Central memory CD8-positive, alpha-beta T cell (primary cell): ENCODE results near the gene PSMD11.
A peak's percentile ranks its signal among the peaks of the same experiment; 100 is the strongest.

Source experiments
- ATAC-seq: fragments of 150-1000 bp; cut with Tn5 transposase; replicated peaks from 2 replicates; pipeline ENCODE4 v1.10.0; 2022; ENCODE audit warnings: mild to moderate bottlenecking, moderate FRiP score, moderate number of reproducible peaks; ENCODE audit not compliant: poor library complexity, severe bottlenecking; ENCODE audit errors: extremely low read depth
- DNase-seq, 2 donors: peaks; one replicate each; pipeline ENCODE4 v3.0.0; 2021; ENCODE audit warnings: low spot score in 2 of 2
- H3K27ac Mint-ChIP-seq: one replicate; pipeline ENCODE4 v1.8.0; 2022; ENCODE audit warnings: low read depth, mild to moderate bottlenecking, moderate library complexity, mixed read lengths
- H3K27me3 Mint-ChIP-seq: one replicate; pipeline ENCODE4 v1.8.0; 2022; ENCODE audit warnings: mixed read lengths
- H3K36me3 Mint-ChIP-seq: one replicate; pipeline ENCODE4 v1.8.0; 2022; ENCODE audit warnings: mild to moderate bottlenecking, moderate library complexity, mixed read lengths; ENCODE audit not compliant: insufficient read depth
- H3K4me1 Mint-ChIP-seq: one replicate; pipeline ENCODE4 v1.8.0; 2022; ENCODE audit warnings: mixed read lengths
- H3K4me3 Mint-ChIP-seq: one replicate; pipeline ENCODE4 v1.8.0; 2022; ENCODE audit warnings: mild to moderate bottlenecking, moderate library complexity, mixed read lengths
- H3K9me3 Mint-ChIP-seq: one replicate; pipeline ENCODE4 v1.8.0; 2022; ENCODE audit warnings: mixed read lengths

Gene PSMD11

GRCh38 chr17:32487473-32488176, 43.3 kb downstream of the PSMD11 start:
- Mint-ChIP-seq H3K27me3 (no peaks in the 10 kb centered on the region), H3K4me1 (peaks cover 57% of the 10 kb centered on the region), H3K4me3 (peak overlapping the region; percentile 89), H3K9me3 (no peaks in the 10 kb centered on the region), H3K27ac (peak overlapping the region; percentile 70), H3K36me3 (peaks cover 24% of the 10 kb centered on the region)
- ATAC-seq = no peak
- no peak for DNase-seq

- peak overlapping the region; percentile 70 for H3K27ac Mint-ChIP-seq
- DNase-seq (no peak), ATAC-seq (no peak)
- H3K27me3 Mint-ChIP-seq = no peaks in the 10 kb centered on the region
- H3K4me3 Mint-ChIP-seq = peak overlapping the region; percentile 89
- H3K36me3 Mint-ChIP-seq = peaks cover 23% of the 10 kb centered on the region
- H3K4me1 Mint-ChIP-seq = peaks cover 62% of the 10 kb centered on the region
- H3K9me3 Mint-ChIP-seq = no peaks in the 10 kb centered on the region
These were observed 43.9 kb downstream of the PSMD11 start for GRCh38 chr17:32488177-32488542.

- peaks cover 64% of the 10 kb centered on the region for H3K4me1 Mint-ChIP-seq
- no peaks in the 10 kb centered on the region for H3K27me3 Mint-ChIP-seq
- no peaks in the 10 kb centered on the region for H3K9me3 Mint-ChIP-seq
- DNase-seq = no peak
- H3K27ac Mint-ChIP-seq = peak overlapping the region; percentile 70
- peak overlapping the region; percentile 89 for H3K4me3 Mint-ChIP-seq
- no peak for ATAC-seq
- H3K36me3 Mint-ChIP-seq = peaks cover 19% of the 10 kb centered on the region
These were observed 44.4 kb downstream of the PSMD11 start for GRCh38 chr17:32488604-32489180.

- H3K4me3 Mint-ChIP-seq = peak overlapping the region; percentile 89
- ATAC-seq = no peak
- DNase-seq = no peak
- H3K4me1 Mint-ChIP-seq = peaks cover 57% of the 10 kb centered on the region
- H3K9me3 Mint-ChIP-seq = no peaks in the 10 kb centered on the region
- H3K27ac Mint-ChIP-seq = peak overlapping the region; percentile 67
- H3K27me3 Mint-ChIP-seq = no peaks in the 10 kb centered on the region
- H3K36me3 Mint-ChIP-seq = peaks cover 17% of the 10 kb centered on the region
These were observed 45.2 kb downstream of the PSMD11 start for GRCh38 chr17:32489320-32490100.

- no peaks in the 10 kb centered on the region for H3K9me3 Mint-ChIP-seq
- ATAC-seq (no peak), DNase-seq (no peak)
- peaks cover 57% of the 10 kb centered on the region for H3K4me1 Mint-ChIP-seq
- peak overlapping the region; percentile 67 for H3K27ac Mint-ChIP-seq
- no peaks in the 10 kb centered on the region for H3K27me3 Mint-ChIP-seq
- H3K36me3 Mint-ChIP-seq = peaks cover 17% of the 10 kb centered on the region
- peak overlapping the region; percentile 89 for H3K4me3 Mint-ChIP-seq
These were observed 45.8 kb downstream of the PSMD11 start for GRCh38 chr17:32490101-32490482.

- Mint-ChIP-seq H3K4me3 (peak overlapping the region; percentile 89), H3K36me3 (peaks cover 17% of the 10 kb centered on the region), H3K9me3 (no peaks in the 10 kb centered on the region), H3K27ac (peak overlapping the region; percentile 87), H3K27me3 (no peaks in the 10 kb centered on the region), H3K4me1 (peaks cover 57% of the 10 kb centered on the region)
- no peak for ATAC-seq
- no peak for DNase-seq
These were observed 47.3 kb downstream of the PSMD11 start for GRCh38 chr17:32491371-32492263.

GRCh38 chr17:32492264-32492589, 47.9 kb downstream of the PSMD11 start:
- DNase-seq (no peak), ATAC-seq (no peak)
- H3K27ac Mint-ChIP-seq = peak overlapping the region; percentile 87
- peaks cover 17% of the 10 kb centered on the region for H3K36me3 Mint-ChIP-seq
- peak overlapping the region; percentile 89 for H3K4me3 Mint-ChIP-seq
- H3K9me3 Mint-ChIP-seq = no peaks in the 10 kb centered on the region
- H3K27me3 Mint-ChIP-seq = no peaks in the 10 kb centered on the region
- peaks cover 57% of the 10 kb centered on the region for H3K4me1 Mint-ChIP-seq

- H3K27ac Mint-ChIP-seq = peak overlapping the region; percentile 87
- peak overlapping the region; percentile 41 for H3K4me3 Mint-ChIP-seq
- H3K27me3 Mint-ChIP-seq = no peaks in the 10 kb centered on the region
- H3K4me1 Mint-ChIP-seq = peaks cover 55% of the 10 kb centered on the region
- ATAC-seq (no peak), DNase-seq (no peak)
- H3K36me3 Mint-ChIP-seq = peaks cover 17% of the 10 kb centered on the region
- H3K9me3 Mint-ChIP-seq = no peaks in the 10 kb centered on the region
These were observed 48.5 kb downstream of the PSMD11 start for GRCh38 chr17:32492648-32493289.

GRCh38 chr17:32493571-32493970, 49.3 kb downstream of the PSMD11 start:
- H3K27ac Mint-ChIP-seq = peak overlapping the region; percentile 19
- no peak overlapping the region for H3K4me3 Mint-ChIP-seq
- peaks cover 13% of the 10 kb centered on the region for H3K36me3 Mint-ChIP-seq
- no peaks in the 10 kb centered on the region for H3K27me3 Mint-ChIP-seq
- ATAC-seq = no peak
- peaks cover 50% of the 10 kb centered on the region for H3K4me1 Mint-ChIP-seq
- no peak for DNase-seq
- no peaks in the 10 kb centered on the region for H3K9me3 Mint-ChIP-seq

GRCh38 chr17:32493976-32494513, 49.7 kb downstream of the PSMD11 start:
- no peak for ATAC-seq
- Mint-ChIP-seq H3K36me3 (peaks cover 10% of the 10 kb centered on the region), H3K4me3 (no peak overlapping the region), H3K9me3 (no peaks in the 10 kb centered on the region), H3K27ac (peak overlapping the region; percentile 57), H3K4me1 (peaks cover 45% of the 10 kb centered on the region), H3K27me3 (no peaks in the 10 kb centered on the region)
- DNase-seq = no peak

GRCh38 chr17:32494621-32495358, 50.5 kb downstream of the PSMD11 start:
- DNase-seq (no peak), ATAC-seq (no peak)
- Mint-ChIP-seq H3K4me3 (no peak overlapping the region), H3K27me3 (no peaks in the 10 kb centered on the region), H3K9me3 (no peaks in the 10 kb centered on the region), H3K36me3 (peaks cover 4% of the 10 kb centered on the region), H3K4me1 (peaks cover 37% of the 10 kb centered on the region), H3K27ac (peak overlapping the region; percentile 57)
